Liver (tissue), 9 donors: ENCODE data around the gene ARHGAP36. TPM values are rescaled to one million over a fixed set of nuclear protein-coding genes. Genes with fewer than 3 reads are reported as not detected.

Experiments
- DNase-seq: peaks from one replicate; pipeline ENCODE4 v3.0.0-alpha.2; 2017; ENCODE audit warnings: low spot score
- H3K27ac ChIP-seq, 2 donors: one replicate each; pipeline ENCODE4 v1.7.0; 2013; ENCODE audit warnings: inconsistent platforms in 2 of 2, low read length in 2 of 2, control low read depth in 1 of 2, low read depth in 1 of 2, mild to moderate bottlenecking in 1 of 2
- H3K27me3 ChIP-seq, 4 donors: one replicate each; pipeline versions ENCODE4 v1.6.1 to v1.7.0; 2013; ENCODE audit warnings: low read length in 3 of 4, inconsistent platforms in 1 of 4, mild to moderate bottlenecking in 1 of 4, moderate library complexity in 1 of 4; ENCODE audit not compliant: control insufficient read depth in 4 of 4, insufficient read depth in 4 of 4
- H3K36me3 ChIP-seq, 4 donors: one replicate each; pipeline versions ENCODE4 v1.6.1 to v1.7.0; 2013; ENCODE audit warnings: low read length in 3 of 4, mild to moderate bottlenecking in 3 of 4, low read depth in 1 of 4, moderate library complexity in 1 of 4; ENCODE audit not compliant: control insufficient read depth in 4 of 4, insufficient read depth in 3 of 4
- H3K4me1 ChIP-seq, 4 donors: one replicate each; pipeline versions ENCODE4 v1.6.1 to v1.7.0; 2013; ENCODE audit warnings: low read length in 3 of 4, mild to moderate bottlenecking in 3 of 4, moderate library complexity in 1 of 4; ENCODE audit not compliant: control insufficient read depth in 4 of 4, insufficient read depth in 4 of 4
- H3K4me3 ChIP-seq, 3 donors: one replicate each; pipeline versions ENCODE4 v1.6.1 to v1.7.0; 2013; ENCODE audit warnings: low read length in 3 of 3, control low read depth in 1 of 3, low read depth in 1 of 3, mild to moderate bottlenecking in 1 of 3
- H3K9ac ChIP-seq, 2 donors: one replicate each; pipeline ENCODE4 v1.7.0; 2013; ENCODE audit warnings: low read length in 2 of 2, mild to moderate bottlenecking in 2 of 2, moderate library complexity in 2 of 2, control low read depth in 1 of 2, low read depth in 1 of 2
- H3K9me3 ChIP-seq, 4 donors: one replicate each; pipeline versions ENCODE4 v1.6.1 to v1.7.0; 2013; ENCODE audit warnings: low read length in 3 of 4; ENCODE audit not compliant: control insufficient read depth in 4 of 4
- ATF3 ChIP-seq: IDR thresholded peaks from 2 replicates; pipeline ENCODE4 v1.6.1; 2016; ENCODE audit warnings: antibody characterized with exemption
- CTCF ChIP-seq: fragments of 150-350 bp; IDR thresholded peaks from 2 replicates; pipeline ENCODE4 v1.5.1; 2017; ENCODE audit warnings: improper control_type of control experiment, low read depth, low read length; ENCODE audit not compliant: missing input control
- EGR1 ChIP-seq, 2 donors: IDR thresholded peaks; 2 replicates each; pipeline ENCODE4 v1.6.1; 2016 to 2018; ENCODE audit warnings: antibody characterized with exemption in 2 of 2, low read depth in 2 of 2
- FOXA1 ChIP-seq: IDR thresholded peaks from 2 replicates; pipeline ENCODE4 v1.6.1; 2016; ENCODE audit warnings: antibody characterized with exemption
- FOXA2 ChIP-seq: IDR thresholded peaks from 2 replicates; pipeline ENCODE4 v1.6.1; 2016; ENCODE audit warnings: antibody characterized with exemption
- GABPA ChIP-seq, 2 donors: IDR thresholded peaks in 1 of 2; conservative IDR thresholded peaks in 1 of 2; 2 replicates each; pipeline ENCODE4 v1.6.1; 2016; ENCODE audit warnings: antibody characterized with exemption in 2 of 2, mild to moderate bottlenecking in 1 of 2, moderate library complexity in 1 of 2
- HNF4A ChIP-seq, 2 donors: conservative IDR thresholded peaks; 2 replicates each; pipeline ENCODE4 v1.6.1; 2016; ENCODE audit warnings: antibody characterized with exemption in 2 of 2, mild to moderate bottlenecking in 2 of 2
- HNF4G ChIP-seq: IDR thresholded peaks from 2 replicates; pipeline ENCODE4 v1.6.1; 2016; ENCODE audit warnings: antibody characterized with exemption
- JUND ChIP-seq, 2 donors: IDR thresholded peaks; 2 replicates each; pipeline ENCODE4 v1.6.1; 2016; ENCODE audit warnings: antibody characterized with exemption in 2 of 2
- NR2F2 ChIP-seq: IDR thresholded peaks from 2 replicates; pipeline ENCODE4 v1.6.1; 2016; ENCODE audit warnings: antibody characterized with exemption
- RAD21 ChIP-seq, 2 donors: IDR thresholded peaks; 2 replicates each; pipeline ENCODE4 v1.6.1; 2016; ENCODE audit warnings: antibody characterized with exemption in 2 of 2, mild to moderate bottlenecking in 2 of 2
- REST ChIP-seq: IDR thresholded peaks from 2 replicates; pipeline ENCODE4 v1.6.1; 2016; ENCODE audit warnings: antibody characterized with exemption, mild to moderate bottlenecking
- RXRA ChIP-seq, 2 donors: IDR thresholded peaks; 2 replicates each; pipeline ENCODE4 v1.6.1; 2017 to 2018; ENCODE audit warnings: antibody characterized with exemption in 2 of 2, mild to moderate bottlenecking in 1 of 2
- SP1 ChIP-seq: IDR thresholded peaks from 2 replicates; pipeline ENCODE4 v1.6.1; 2018; ENCODE audit warnings: antibody characterized with exemption, mild to moderate bottlenecking
- TAF1 ChIP-seq: conservative IDR thresholded peaks from 2 replicates; pipeline ENCODE4 v1.6.1; 2016; ENCODE audit warnings: antibody characterized with exemption, mild to moderate bottlenecking
- YY1 ChIP-seq: IDR thresholded peaks from 2 replicates; pipeline ENCODE4 v1.6.1; 2016; ENCODE audit warnings: antibody characterized with exemption, mild to moderate bottlenecking
- WGBS: extraction: QIAGEN DNeasy Blood & Tissue Kit; methylation state at CpG from one replicate; pipeline ENCODE4 v1.1.7; 2013; 5-methylcytosine and 5-hydroxymethylcytosine counted together
- polyA plus RNA-seq, 2 donors: library from polyadenylated mRNA; stranded (reverse) in 1 of 2; unstranded in 1 of 2; fragments of 200-250 nt in 1 of 2; fragments of >200 nt in 1 of 2; fragmentation: Nextera tagmentation in 1 of 2; extraction: Ambion mirVana in 1 of 2; gene quantifications; one replicate each; pipeline versions ENCODE4 v1.2.1 to v1.2.3, GENCODE V29; 2013 to 2015
- total RNA-seq, 2 donors: library from RNA; depleted of rRNA; stranded (reverse); fragments of >200 nt; gene quantifications; one replicate each; pipeline ENCODE4 v1.2.3, GENCODE V29; 2014
- donor health status: healthy.
- donor health status: healthy.
- donor health status: healthy.
- donor health status: healthy.
- donor health status: healthy.

The ARHGAP36 gene
- total and polyA plus RNA-seq, 4 donors: not detected

GRCh38 chrX:131073607-131074006 lies 15.5 kb downstream of the ARHGAP36 start:
- 17% methylated on average over 4 of the region's 4 CpGs for WGBS
- no peak overlapping the region for H3K4me3 ChIP-seq
- no peak for DNase-seq

More at GRCh38 chrX:131073607-131074006, 15.5 kb downstream of the ARHGAP36 start:
- Histone ChIP-seq H3K27me3 (peaks cover 0 to 3% (median 0%) of the 10 kb centered on the region in 4 donors), H3K27ac (no peak overlapping the region), H3K4me1 (no peaks in the 10 kb centered on the region), H3K9me3 (no peaks in the 10 kb centered on the region), H3K9ac (no peak overlapping the region), H3K36me3 (no peaks in the 10 kb centered on the region)
- TF ChIP-seq HNF4A (conservative IDR thresholded peaks at IDR 0.05) (no peak), EGR1 (IDR thresholded peaks at IDR 0.05; ENCODE audit: low read depth in 2 of 2) (no peak), SP1 (no peak), FOXA1 (no peak), RXRA (IDR thresholded peaks at IDR 0.05) (no peak), CTCF (no peak), REST (no peak), RAD21 (IDR thresholded peaks at IDR 0.05) (no peak), JUND (IDR thresholded peaks at IDR 0.05) (no peak), ATF3 (no peak), YY1 (no peak), NR2F2 (no peak), GABPA (IDR thresholded peaks at IDR 0.05 in 1 of 2, conservative IDR thresholded peaks at IDR 0.05 in 1 of 2) (no peak), FOXA2 (no peak), TAF1 (no peak), HNF4G (no peak)
